GM19324 (cell line): Measurements from ENCODE around the gene MEGF6.

Source experiments
- ATAC-seq: cut with Tn5 transposase; IDR thresholded peaks from one replicate; pipeline ENCODE4 v1.9.1; 2021; ENCODE audit warnings: mild to moderate bottlenecking, moderate library complexity; ENCODE audit not compliant: unreplicated experiment, low FRiP score

The MEGF6 gene

DNA sequence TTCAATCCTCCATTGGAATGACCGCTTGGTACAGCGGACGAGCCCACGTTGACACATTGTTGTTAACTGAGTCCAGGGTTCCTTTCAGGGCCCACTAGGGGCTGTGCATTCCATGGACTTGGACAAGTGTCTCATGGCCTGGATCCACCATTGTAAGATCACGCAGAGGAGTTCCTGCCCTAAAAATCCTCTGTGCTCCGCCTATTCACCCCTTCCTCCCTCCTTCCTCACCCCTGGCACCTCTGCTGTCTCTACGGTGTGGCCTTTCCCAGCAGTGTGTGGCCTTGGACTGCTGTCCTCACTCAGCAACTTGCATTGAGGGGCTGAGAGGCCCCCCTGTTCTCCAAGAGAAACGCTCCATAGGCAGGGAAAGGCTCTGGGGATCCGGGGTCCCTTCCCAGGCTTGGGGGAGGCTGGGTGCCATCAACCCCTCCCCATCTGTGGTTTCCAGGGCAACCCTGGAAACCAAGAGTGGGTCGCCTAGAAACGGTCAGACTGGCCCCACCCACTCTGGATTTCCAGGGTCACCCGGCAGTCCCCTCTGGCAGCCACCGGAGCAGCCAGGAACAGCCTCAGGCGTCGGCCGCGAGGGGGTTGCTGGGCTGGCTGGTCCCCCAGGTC, 50.9 kb downstream of the MEGF6 start:
- no peak for ATAC-seq

DNA sequence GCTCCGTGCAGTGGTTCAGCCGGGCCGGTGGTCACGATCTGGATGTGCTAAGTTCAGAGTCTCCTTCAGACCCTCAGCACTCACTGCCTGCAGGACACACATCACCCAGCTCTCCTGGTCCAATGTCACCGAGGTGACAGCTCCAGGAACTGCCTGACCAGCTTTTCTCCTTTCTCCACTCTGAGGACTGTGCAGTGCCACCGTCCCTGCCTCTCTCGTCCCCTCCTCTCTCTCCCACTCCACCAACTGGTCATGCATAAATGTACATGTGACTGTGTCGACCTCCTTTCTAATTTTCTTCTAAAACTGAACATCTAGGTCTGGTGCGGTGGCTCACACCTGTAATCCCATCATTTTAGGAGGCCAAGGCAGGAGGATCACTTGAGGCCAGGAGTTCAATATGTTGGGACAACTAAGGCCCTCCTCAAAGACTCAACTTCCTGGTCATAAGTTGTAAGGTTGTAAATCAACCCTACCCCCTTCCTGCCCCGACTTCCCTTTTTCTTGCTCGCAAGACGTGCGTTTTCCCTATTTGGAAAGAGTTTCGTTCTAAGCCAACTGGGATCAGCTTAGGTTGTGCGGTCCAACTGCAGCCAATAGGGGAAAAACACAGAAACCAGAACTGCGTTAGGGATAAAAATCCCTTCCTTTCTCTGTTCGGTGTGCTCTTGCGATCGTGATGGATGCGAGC, 53.1 kb downstream of the MEGF6 start:
- ATAC-seq, result no peak

DNA sequence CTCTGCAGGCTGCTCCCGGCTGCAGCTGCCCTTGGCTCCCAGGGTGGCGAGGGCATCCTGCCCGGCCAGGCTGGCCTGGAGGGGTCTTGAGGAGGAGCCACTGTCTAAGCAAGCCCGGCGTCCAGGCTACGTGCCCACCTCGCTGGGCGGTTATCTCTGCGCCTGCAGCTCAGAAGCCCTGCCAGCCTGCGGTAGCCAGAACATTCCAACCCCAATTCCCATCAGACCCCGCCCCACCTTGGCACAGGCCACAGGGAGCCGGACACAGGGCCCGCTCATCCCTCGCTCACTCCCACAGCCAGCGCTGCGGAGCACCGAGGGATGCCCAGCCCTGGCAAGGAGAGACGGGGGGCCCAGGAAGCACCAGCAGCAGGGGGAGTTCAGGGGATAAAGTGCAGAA, 53.9 kb downstream of the MEGF6 start:
- ATAC-seq, result no peak

DNA sequence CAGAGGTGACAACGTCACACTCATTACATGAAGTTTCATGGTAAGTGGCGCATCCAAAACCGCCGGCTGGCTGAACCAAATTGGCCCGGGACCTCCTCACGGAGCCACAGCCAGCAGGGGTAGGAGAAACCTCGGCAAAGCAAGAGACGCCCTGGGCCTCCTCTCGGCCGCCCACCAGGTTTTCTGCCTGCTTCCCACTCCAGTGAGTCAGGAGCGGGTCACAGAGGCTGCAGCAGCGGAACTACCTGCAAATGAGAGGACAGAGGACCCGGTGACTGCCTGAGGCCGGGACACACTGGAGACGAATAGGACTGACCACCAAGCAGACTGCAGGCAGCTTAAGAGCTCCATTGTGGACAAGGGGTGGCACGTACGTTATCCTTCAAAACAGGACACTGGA, 55.0 kb downstream of the MEGF6 start:
- no peak for ATAC-seq

DNA sequence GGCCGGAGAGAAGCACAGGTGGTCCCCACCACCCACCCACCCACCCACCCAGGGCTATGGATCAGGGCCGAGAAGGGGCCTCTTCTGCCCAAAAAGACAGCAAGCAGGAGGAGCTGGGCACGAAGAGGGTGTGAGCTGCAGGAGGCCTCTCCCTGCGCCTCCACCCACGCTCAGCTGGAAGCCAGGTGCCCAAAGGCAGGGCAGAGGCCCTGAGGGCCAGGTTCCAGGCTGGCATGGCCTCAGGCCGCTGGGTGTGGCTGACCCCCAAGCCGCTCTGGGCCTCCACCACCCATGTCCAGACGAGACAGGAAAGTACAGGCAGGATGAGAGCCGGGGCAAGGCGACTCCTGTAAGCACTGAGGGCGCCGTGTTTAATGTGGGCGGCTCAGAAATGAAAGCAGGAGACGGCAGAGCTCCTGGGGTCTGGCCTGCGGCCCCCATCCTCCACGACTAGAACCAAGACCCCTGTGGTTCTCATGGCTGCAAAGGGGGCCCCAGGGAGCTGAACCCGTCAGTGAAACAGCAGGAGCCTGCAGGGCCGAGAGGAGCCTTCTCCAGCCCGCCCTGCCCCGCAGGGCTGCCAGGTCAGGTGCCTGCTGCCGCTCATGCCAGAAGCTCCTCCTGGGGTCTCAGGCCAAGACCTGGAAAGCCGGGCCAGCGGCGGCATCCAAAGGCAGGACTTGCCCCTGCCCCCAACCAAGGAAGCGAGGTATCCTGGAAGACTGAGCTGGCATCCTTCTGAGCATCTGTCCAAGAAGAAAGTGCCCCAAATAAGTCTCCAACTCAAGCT, 56.0 kb downstream of the MEGF6 start:
- no peak for ATAC-seq

DNA sequence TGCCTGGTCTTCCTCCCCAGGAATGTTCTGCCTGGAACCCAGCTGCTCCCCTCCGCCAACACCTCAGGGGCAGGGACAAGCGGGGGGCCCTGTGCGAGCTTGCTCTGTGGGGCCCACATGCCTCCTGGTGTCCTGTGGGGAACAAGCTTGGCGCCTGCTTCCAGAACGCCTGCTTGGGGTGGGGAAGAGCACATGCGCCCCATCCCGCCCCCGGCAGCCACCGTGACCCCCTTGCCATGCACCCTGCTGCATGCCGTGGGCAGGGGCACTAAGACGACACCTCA, 57.4 kb downstream of the MEGF6 start:
- ATAC-seq, result no peak

DNA sequence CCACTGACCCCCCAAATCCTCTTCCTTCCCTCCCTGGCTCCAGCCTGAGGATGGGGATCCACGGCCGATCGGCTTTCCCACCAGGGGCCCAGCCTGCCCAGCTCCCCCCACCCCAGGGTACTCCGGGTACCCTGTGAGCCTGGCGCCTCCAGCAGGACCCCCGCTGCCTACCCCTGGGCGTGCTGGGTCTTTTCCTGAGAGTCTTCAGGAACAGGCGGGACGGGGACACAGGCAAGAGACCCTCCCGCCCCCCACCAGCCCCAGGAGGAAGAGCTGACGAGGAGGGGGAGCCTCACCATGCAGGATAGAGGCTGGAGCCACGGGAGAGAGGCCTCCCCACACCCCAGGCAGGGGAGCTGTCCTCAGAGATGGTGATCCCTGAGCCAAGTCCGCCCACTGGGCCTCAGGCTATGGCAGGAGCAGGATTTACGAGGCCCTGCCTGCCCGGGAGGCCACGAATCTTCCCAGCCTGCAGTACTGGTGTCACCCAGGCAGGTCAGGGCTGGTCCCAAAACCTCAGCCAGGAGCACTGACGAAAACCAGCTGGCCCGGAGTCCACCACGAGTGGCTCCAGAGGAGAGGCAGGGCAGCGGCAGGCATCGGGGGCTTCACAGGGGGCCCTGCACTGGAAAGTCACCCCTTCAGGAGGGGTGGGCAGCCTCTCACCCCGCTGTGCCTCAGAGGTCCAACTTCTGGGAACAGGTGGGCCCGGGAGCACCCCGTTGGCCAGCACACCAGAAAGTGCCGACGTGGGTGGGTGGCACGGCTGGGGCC, 58.0 kb downstream of the MEGF6 start:
- ATAC-seq, result no peak

DNA sequence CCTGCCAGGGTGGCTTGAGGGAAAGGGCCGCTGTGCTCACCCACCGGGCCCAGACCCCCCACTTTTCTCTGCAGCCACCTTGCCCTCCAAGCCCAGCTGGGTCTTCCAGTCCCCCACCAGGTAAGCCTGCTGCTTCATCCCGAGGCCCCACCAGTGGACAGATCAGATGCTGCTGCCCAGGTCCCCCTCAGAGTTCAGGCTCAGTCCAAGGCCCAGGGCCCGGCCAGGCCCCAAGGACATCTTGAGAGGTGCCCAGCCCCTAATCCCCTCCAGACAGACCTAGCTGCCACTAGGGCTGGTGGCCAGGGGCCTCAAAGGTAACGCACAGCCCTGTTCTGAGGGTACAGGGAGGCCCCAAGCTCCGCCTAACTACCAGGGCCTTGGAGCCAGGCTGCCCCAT, 58.6 kb downstream of the MEGF6 start:
- no peak for ATAC-seq

DNA sequence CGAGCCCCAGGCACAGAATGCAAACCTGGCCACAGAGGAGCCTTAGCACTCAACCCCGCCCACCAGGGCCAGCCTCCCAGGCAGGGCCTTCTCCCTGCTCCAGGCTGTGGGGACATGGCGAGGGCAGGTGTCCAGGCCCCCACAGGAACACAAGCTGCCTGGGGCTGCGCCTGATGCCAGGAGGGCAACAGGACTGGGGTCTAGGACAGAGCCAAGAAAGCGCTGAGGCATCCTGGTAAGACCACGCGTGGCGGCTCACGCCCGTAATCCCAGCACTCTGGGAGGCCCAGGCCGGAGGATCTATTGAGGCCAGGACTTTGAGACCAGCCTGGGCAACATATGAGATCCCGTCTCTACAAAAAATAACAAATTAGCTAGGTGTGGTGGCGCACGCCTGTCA, 59.1 kb downstream of the MEGF6 start:
- no peak for ATAC-seq

DNA sequence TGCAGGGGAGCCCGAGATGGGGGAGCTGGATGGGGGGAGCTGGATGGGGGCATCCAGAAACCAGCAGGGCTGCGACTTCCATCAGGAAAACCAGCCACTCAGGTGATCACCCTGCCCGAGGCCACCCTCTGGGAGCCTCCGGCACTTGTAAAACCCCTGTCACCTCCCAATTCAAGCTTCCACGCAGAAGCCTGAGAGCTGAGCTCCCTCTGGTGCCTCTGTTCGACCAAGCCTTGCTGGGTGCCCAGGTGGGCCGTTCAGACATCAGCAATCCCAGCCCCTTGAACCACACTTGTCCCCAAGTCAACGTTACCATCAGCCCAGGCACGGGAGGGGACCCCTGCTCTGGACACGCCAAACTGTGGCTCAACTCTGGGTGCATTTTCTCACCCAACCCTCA, 59.6 kb downstream of the MEGF6 start:
- ATAC-seq, result no peak

DNA sequence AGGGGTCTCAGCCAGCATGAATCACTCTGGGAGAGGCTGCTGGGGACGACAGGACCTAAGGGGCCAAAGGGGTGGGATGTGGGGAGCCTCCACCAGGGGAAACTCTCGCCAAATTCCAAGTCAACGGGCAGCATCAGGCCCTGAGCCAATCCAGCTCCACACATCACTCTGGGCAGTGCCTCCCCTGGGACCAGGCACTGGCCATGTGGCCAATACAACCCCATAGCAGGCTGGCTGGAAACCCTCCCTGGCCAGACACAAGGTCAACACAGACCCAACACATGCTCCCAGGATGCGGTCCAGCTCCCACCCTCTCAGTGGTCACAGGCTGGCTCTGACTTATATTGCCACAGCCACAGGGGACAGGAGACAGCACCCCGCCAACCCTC, 60.0 kb downstream of the MEGF6 start:
- ATAC-seq, result no peak

DNA sequence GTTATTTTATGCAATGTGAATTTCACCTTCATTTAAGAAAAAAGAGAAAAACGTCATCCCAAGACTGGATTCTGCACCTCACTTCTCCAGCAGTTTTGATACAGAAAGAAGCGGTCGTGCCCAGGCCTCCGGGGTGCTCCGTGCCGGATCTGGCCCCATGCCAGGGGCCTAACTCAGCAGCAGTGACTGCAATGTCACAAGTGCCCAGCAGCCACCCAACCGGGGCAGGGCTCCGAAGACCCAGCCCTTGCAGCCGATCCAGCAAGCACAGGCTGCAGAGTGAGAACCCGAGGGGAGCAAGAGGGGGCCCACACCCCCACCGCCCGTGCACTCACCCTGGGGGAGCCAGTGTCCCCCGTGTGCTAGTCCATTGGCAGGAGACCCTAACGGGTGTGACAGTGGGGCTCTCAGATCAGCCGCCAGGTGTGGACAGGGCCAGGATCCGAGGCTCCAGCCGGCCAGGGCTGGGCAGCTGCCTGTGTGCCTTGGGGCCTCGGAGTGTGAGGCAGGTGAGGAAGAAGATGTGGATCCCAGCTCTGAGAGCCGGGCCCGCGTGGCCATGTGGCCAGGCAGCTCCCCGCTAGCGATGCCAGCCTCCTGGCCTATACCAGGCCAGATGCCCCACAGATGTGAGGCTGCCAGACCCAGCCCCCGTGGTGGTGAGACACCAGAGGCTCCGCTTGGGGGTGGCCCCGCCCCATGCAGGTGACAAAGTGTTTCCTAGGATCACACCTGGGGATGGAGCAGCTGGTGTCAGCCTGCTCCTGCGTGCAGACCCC, 60.6 kb downstream of the MEGF6 start:
- ATAC-seq, result no peak

DNA sequence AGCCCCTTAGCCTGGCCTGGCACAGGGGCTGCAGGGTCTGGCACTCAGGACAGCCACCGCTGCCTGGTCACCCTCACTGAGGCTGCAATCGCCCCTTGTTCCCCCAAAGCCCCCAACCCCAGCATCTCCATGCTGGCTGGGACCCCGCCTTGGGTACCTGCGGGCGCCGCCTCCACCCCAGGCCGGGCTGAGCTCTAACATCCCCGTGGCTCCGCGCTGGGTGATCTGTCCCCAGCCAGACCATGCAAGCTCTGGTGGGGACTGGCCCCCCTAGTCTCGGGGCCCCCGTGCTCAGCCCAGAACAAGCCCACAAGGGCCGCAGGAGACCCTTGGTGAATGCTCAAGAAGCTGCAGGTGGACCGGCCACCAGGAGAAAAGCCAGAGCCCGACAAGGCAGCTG, 62.4 kb downstream of the MEGF6 start:
- ATAC-seq, result no peak

DNA sequence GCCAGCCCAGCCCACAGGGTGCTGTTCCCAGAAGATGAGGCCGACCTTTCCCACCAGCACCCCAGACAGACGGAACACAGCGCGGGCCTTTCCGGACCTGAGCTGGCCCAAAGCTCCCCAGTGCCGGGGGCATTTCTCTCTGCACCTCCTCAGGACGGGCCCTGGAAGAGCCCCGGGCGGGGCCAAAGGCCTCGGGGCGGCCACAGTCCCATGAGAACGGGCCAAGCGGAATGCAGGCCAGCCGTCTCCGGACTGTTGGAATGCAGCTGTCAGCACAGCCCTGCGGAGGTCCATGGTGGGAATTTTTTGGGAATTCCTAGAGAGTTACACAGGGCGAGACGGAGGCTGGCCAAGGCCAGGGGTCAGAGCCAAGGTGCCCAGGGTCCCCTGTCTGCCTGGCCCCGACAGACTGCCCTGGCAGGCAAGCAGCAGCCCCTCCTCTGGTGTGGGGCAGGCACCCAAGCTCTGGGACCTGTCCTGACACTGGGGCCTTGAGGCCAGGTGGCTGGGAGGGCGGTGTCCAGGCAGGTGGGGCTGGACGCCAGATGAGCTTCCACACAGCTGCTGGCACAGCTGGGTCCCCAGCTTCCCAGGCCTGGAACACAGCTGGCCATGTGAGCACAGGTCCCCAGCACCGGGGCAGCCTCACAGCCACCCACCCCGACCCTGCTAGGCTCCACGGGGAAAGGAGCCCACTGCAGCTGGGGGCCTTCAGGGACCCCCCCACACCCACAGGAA, 63.0 kb downstream of the MEGF6 start:
- ATAC-seq, result no peak

DNA sequence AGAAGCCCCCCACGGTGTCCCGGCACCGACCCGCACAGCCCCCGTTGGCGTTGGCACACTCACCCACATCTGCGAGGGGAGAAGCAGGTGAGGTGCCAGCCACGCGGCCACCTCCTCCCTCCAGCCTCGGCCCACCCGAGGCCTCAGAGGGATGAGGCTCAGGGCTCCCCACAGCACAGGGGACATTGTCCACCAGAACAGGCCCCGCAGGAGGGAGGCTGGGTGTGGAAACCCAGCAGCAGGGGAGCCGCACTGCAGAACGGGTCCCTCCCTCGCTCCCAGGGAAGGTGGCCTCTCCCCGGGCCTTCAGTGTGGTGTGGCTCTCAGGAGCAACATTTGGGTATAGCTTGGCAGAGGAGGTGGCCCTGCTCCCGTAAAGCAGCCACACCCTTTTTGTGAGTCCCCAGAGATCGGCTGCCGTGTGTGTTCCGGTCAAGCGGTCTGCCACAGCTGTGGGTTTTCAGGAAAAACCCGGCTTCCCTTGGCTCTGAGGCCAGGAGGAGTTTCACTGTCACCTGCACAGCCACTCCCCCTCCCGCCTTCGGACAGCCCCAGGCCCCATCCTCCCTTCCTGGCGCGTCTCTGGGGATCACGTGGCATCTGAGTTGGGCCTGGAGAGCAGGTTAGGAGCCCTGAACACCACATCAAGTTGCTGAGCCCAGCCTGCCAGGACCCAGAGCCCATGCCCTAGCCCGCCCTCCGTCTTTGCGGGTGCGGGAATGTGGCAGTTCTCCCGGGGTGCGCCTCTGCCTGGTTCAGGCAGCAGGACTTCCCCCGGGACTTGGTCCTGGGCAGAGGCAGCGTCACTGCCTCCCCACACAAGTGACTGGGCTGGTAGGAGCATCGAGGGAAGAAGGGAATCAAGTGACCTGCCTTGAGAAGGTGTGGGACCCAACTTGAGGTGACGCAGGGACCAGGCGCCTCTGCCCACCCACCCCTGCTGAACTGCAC, 64.0 kb downstream of the MEGF6 start:
- ATAC-seq, result no peak

DNA sequence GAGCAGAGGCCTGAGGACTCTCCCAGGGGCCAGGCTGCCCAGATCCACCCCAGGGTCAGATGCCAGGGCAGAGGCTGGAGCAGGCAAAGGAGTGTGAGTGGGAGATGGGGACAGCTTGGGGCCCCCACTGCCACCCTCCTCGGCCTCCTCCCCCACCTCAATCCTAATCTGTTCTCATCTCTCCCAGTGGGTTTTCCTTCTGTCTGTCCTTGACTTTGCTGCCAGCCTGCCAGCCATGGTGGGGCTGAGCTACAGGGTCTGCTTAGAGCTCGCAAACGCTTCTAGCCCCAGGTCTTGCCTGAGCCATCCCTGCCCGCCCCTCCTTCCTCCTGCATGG, 65.3 kb downstream of the MEGF6 start:
- no peak for ATAC-seq

DNA sequence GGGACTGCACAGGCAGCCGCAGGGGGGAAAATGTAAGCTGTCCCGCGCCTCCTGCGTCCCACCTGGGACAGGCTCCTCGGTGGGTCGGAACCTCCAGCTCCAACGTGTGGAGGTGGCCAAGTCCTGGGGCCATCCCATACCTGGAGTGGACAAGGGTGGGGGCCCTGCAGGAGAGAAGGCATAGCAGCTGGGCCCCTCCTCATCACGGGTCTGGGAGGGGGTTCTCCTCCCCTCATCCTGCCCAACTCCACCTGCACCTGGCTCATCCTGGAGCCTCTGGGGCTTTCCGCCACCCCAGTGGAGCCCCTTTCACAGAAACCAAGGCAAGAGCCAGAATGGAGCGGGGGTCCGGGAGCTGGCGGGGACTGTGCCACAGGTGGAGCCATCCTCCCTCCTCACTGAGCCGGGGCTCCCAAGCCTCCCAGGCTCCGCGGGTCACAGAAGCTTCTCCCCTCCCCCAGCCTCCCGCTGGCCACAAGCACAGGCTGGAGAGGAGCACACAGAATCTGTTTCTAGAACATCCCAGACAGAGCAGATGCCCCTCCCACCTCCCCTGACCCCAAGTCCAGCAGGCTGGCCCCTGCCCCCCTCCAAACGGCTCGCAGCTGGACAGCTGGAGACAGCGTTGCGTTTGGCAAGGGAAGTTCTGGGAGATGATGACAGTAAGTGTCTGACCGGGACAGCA, 65.8 kb downstream of the MEGF6 start:
- ATAC-seq, result no peak
